Body of pancreas (tissue), 4 donors: Measurements from ENCODE around the gene COMMD9.

ENCODE experiments used
- CTCF ChIP-seq, 7 experiments: fragments of 450-650 bp in 4 of 7; fragments of 200-600 bp in 3 of 7; sonication (generic) in 3 of 7; IDR thresholded peaks; one replicate each; pipeline ENCODE4 v1.5.1; 2016 to 2019; ENCODE audit warnings: antibody characterized with exemption in 7 of 7
- POLR2A ChIP-seq, 3 donors: fragments of 450-650 bp; IDR thresholded peaks; one replicate each; pipeline ENCODE4 v1.6.1; 2016; ENCODE audit warnings: antibody characterized with exemption in 3 of 3, mild to moderate bottlenecking in 2 of 3

- TF ChIP-seq POLR2A (IDR thresholded peaks at IDR 0.05) (no peak), CTCF (IDR thresholded peaks at IDR 0.05) (peak; percentile 71 to 86 (median 81))
Observed at GRCh38 chr11:36265793-36266628, 23.2 kb downstream of the COMMD9 start.
